Activated T-cell treated with anti-CD3 and anti-CD28 coated beads, Interleukin-2, amount 50 U/mL, for 4 hours (primary cell): ENCODE results near the gene SULT1B1. TPM values are rescaled to one million over a fixed set of nuclear protein-coding genes. Genes with fewer than 3 reads are reported as not detected.

ENCODE experiments used
- ATAC-seq, 2 donors: fragments of 200-7000 bp; cut with Tn5 transposase; one replicate each; pipeline ENCODE4 v1.10.0; 2021
- DNase-seq: peaks from one replicate; pipeline ENCODE4 v3.0.0-alpha.2; 2020
- H3K27me3 Mint-ChIP-seq: one replicate; pipeline ENCODE4 v1.8.0; 2021; ENCODE audit warnings: low read depth, mixed read lengths
- H3K36me3 Mint-ChIP-seq: one replicate; pipeline ENCODE4 v1.8.0; 2022; ENCODE audit warnings: mixed read lengths; ENCODE audit not compliant: insufficient read depth
- H3K4me1 Mint-ChIP-seq: one replicate; pipeline ENCODE4 v1.8.0; 2021; ENCODE audit warnings: low read depth, mixed read lengths
- H3K4me3 Mint-ChIP-seq: one replicate; pipeline ENCODE4 v1.8.0; 2021; ENCODE audit warnings: mild to moderate bottlenecking, moderate library complexity, mixed read lengths
- H3K9me3 Mint-ChIP-seq: one replicate; pipeline ENCODE4 v1.8.0; 2021; ENCODE audit warnings: mixed read lengths
- total RNA-seq, 3 donors: library from RNA; stranded (reverse); gene quantifications; one replicate each; pipeline ENCODE4 v1.2.1, GENCODE V29; 2021

Gene SULT1B1
- total RNA-seq, 3 donors from 2014 or later: 0.05 to 0.18 TPM; not detected in 1

GRCh38 chr4:69701696-69702095 lies 58.7 kb downstream of the SULT1B1 start:
- ATAC-seq (no peak), DNase-seq (no peak)
- Mint-ChIP-seq H3K4me3 (no peak overlapping the region), H3K36me3 (no peaks in the 10 kb centered on the region), H3K9me3 (peaks cover 6% of the 10 kb centered on the region), H3K27me3 (no peaks in the 10 kb centered on the region), H3K4me1 (no peaks in the 10 kb centered on the region)

GRCh38 chr4:69697536-69698242 lies 62.7 kb downstream of the SULT1B1 start:
- no peak overlapping the region for H3K4me3 Mint-ChIP-seq
- no peaks in the 10 kb centered on the region for H3K4me1 Mint-ChIP-seq
- no peaks in the 10 kb centered on the region for H3K27me3 Mint-ChIP-seq

GRCh38 chr4:69689599-69689998 lies 70.8 kb downstream of the SULT1B1 start:
- Mint-ChIP-seq H3K36me3 (no peaks in the 10 kb centered on the region), H3K4me3 (no peak overlapping the region), H3K9me3 (no peaks in the 10 kb centered on the region), H3K4me1 (peaks cover 2% of the 10 kb centered on the region), H3K27me3 (peaks cover 2% of the 10 kb centered on the region)
- DNase-seq: no peak
- no peak for ATAC-seq

More at GRCh38 chr4:69697536-69698242, 62.7 kb downstream of the SULT1B1 start:
- DNase-seq: no peak
- no peaks in the 10 kb centered on the region for H3K36me3 Mint-ChIP-seq
- H3K9me3 Mint-ChIP-seq: peaks cover 6% of the 10 kb centered on the region
- ATAC-seq: no peak

- Mint-ChIP-seq H3K36me3 (no peaks in the 10 kb centered on the region), H3K4me1 (peaks cover 2% of the 10 kb centered on the region), H3K4me3 (no peak overlapping the region), H3K9me3 (no peaks in the 10 kb centered on the region), H3K27me3 (peaks cover 2% of the 10 kb centered on the region)
- no peak for DNase-seq
- no peak for ATAC-seq
Observed at GRCh38 chr4:69684804-69685203, 75.6 kb downstream of the SULT1B1 start.

Other genes starting within 250 kb of the SULT1B1 start
- not detected for gene UGT2A2, start 121.0 kb downstream of the SULT1B1 start, total RNA-seq
- gene UGT2A1, start 107.4 kb downstream of the SULT1B1 start, total RNA-seq: not detected
- gene SULT1E1, start 99.5 kb upstream of the SULT1B1 start, total RNA-seq: not detected
- not detected for gene CSN1S1, start 170.4 kb upstream of the SULT1B1 start, total RNA-seq
- not detected for gene CSN2, start 205.1 kb upstream of the SULT1B1 start, total RNA-seq
- not detected for gene STATH, start 235.3 kb upstream of the SULT1B1 start, total RNA-seq